HT-29 (cell line): ENCODE measurements around the gene PTPN5. TPM values are rescaled to one million over a fixed set of nuclear protein-coding genes. Genes with fewer than 3 reads are reported as not detected.
"Not testable (repeated sequence)": the region's sequence is repeated elsewhere in the genome, so short reads cannot be mapped to it uniquely, and the experiment has no call there.

Source experiments
- DNase-seq: peaks from one replicate; pipeline ENCODE4 v3.0.0-alpha.2; 2015; ENCODE audit warnings: low spot score
- total RNA-seq: library from RNA; depleted of rRNA; stranded (reverse); fragments of >200 nt; shearing (Covaris generic); gene quantifications from 2 replicates; pipeline ENCODE4 v1.2.3, GENCODE V29; 2014; rRNA removed

The PTPN5 gene
- total RNA-seq, 1 experiment from 2014 or later = not detected

- DNase-seq = no peak
These were observed 109.1 kb downstream of the PTPN5 start for GRCh38 chr11:18682466-18682865.

DNA sequence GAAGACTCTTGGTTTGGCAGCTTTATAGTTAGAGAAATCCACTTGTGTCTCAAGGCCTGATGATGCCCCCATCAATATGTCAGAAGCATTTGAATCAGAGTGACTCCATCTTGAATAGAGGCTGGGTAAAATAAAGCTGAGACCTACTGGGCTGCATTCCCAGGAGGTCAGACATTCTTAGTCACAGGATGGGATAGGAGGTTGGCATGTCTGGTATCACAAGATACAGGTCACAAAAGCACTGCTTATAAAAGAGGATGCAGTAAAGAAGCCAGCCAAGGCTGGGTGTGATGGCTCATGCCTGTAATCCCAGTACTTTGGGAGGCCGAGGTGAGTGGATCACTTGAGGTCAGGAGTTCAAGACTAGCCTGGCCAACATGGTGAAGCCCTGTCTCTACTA lies 109.6 kb downstream of the PTPN5 start:
- not testable (repeated sequence) for DNase-seq

Other genes with a start within 250 kb of the PTPN5 start
- 10.5 and 11.3 TPM in 2 replicates for gene UEVLD, start 203.1 kb downstream of the PTPN5 start, total RNA-seq
- 0.76 and 1.0 TPM in 2 replicates for gene MISFA, start 192.0 kb downstream of the PTPN5 start, total RNA-seq
- gene SPTY2D1, start 157.5 kb downstream of the PTPN5 start, total RNA-seq = 25.4 and 25.5 TPM in 2 replicates
- 3.1 and 5.6 TPM in 2 replicates for gene TMEM86A, start 93.0 kb downstream of the PTPN5 start, total RNA-seq
- 0.03 and 1.8 TPM in 2 replicates for gene IGSF22, start 65.6 kb downstream of the PTPN5 start, total RNA-seq
- gene MRGPRX1, start 147.6 kb upstream of the PTPN5 start, total RNA-seq = not detected in 2 replicates